ENCODE data around the gene MAGEA8.
A peak's percentile ranks its signal among the peaks of the same experiment; 100 is the strongest.
"Not testable (repeated sequence)": the region's sequence is repeated elsewhere in the genome, so short reads cannot be mapped to it uniquely, and the experiment has no call there.

The MAGEA8 gene, protein sequence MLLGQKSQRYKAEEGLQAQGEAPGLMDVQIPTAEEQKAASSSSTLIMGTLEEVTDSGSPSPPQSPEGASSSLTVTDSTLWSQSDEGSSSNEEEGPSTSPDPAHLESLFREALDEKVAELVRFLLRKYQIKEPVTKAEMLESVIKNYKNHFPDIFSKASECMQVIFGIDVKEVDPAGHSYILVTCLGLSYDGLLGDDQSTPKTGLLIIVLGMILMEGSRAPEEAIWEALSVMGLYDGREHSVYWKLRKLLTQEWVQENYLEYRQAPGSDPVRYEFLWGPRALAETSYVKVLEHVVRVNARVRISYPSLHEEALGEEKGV

GRCh38 chrX:149881081-149881711 is at the start of gene MAGEA8:
Gene MAGEA8, plus strand, starts transcription at chrX:149881183. Its CDS starts 3,090 bp downstream, at chrX:149884273.
- DNase-seq = no peak

DNA sequence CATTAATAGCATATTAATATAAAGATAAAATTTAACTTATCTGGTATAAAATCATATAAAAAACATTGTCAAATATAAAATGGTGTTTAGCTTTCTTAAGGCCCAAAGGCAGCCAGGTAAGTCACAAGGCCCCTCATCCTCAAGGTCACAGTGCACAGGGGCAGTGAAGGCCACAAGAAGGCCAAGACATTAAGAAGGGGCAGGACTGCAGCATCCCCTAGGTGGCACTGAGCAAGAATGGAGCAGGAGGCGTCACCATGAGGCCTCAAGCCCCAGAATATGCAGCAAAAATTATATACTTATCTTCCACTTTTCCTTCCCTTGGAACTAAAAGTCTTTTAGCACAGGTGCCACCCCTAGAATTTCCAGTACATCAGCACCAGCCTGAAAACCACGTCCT is 49.5 kb upstream of the MAGEA8 start:
- no peak for DNase-seq

- DNase-seq = not testable (repeated sequence)
Measured at GRCh38 chrX:149836728-149837127, 44.3 kb upstream of the MAGEA8 start.

DNA sequence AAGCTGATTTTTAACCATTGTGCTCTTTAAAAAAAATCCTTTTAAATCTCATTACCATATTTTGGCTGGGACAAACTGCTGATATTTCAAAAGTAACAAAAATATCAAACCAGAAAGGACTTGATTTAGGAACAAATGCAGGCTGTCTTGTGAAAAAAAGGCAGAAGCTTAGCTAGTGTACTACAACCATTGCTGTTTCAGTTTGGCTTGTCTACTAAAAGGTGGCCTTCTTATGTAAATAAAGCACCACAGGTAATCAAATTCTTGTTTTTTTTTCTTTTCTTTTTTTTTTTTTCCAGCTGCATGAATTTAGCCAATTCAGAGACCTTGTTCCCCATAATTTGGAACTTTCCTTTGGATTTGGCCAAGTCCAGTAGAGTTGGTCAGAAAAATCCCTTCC is 43.8 kb upstream of the MAGEA8 start:
- DNase-seq = no peak

GRCh38 chrX:149837639-149838038 is 43.3 kb upstream of the MAGEA8 start:
- no peak for DNase-seq

- no peak for DNase-seq
Measured at GRCh38 chrX:149841929-149842328, 39.1 kb upstream of the MAGEA8 start.

- DNase-seq = no peak
Measured at GRCh38 chrX:149845385-149845784, 35.6 kb upstream of the MAGEA8 start.

- no peak for DNase-seq
Measured at GRCh38 chrX:149846789-149847188, 34.2 kb upstream of the MAGEA8 start.

DNA sequence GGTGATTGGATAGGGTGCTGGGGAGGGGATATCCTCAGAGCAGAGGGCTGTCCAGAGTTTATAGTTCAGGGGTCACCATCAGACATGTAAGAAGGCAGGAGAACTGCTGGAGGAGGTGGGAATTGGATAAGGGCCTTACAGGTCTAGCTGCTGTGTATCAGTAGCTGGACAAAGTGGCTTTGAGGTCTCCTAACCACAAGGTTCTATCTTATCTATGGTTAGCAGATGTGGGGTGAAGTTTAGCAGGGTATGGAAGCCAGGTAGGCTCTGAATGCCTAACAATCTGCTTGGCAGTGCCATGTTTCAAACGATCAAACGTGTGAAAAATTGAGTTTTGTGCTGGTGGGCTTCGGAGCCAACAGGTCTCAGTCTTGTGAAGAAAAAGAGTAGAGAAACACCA is 32.1 kb upstream of the MAGEA8 start:
- no peak for DNase-seq

DNA sequence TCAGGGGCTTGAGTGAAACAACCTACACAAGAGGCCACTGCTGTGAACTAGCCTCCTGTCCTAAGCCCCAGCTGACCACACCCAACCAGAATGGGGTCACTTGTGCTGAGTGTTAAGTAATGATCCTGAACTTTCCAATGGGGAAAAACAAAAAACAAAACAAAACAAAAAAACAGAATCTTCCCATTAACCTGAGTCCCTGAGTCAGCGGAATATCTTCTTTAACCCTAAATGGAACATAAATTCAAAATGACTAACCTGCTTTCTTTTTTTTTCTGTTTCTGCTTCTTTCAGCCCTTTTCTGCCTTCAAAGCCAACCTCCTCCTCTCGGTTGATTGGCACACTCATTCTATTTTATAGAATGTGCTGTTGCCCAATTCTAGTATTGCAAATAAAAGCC is 31.2 kb upstream of the MAGEA8 start:
- DNase-seq = no peak

DNA sequence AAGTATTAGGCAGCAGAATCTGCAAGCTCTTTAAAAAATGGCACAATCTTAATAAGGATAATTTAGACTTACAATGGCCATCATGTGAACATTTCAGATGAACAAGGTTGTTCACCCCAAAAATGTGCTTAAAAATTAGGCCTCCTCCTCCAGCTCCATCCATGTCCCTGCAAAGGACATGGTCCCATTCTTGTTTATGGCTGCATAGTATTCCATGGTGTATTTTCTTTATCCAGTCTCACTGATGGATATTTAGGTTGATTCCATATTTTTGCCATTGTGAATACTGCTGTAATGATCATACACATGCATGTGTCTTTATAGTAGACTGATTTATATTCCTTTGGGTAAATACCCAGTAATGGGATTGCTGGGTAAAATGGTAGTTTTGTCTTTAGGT is 29.1 kb upstream of the MAGEA8 start:
- no peak for DNase-seq

GRCh38 chrX:149853925-149854324 is 27.1 kb upstream of the MAGEA8 start:
- DNase-seq = no peak

DNA sequence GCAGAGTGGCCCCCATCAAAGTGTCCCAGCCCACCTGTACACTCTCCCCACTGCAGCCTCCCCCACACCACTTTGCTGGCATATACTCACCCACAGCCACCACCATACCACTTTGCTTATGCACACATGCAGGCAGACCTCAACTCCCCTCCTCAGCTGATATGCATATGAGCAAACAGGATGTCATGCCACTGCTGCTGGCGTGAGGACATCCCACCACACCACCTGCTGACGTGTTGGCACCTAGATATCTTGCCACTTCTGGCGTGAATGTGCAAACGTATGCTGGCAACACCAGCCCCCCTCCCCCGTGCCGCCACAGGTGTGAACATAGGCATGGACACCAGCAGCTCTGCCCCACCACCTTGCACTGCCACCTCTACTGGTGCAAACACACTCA is 22.4 kb upstream of the MAGEA8 start:
- DNase-seq = no peak

DNA sequence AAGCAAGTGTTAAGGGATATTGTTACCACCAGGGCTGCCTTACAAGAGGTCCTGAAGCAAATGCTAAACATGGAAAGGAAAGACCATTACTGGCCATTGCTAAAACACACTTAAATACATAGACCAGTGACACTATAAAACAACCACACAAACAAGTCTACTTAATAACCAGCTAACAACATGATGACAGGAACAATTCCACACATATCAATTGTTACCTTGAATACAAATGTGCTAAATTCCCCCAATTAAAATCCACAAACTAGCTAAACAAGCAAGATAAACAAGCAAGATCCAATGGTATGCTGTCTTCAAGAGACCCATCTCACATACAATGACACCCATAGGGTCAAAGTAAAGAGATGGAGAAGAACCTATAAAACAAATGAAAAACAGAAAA is 20.5 kb upstream of the MAGEA8 start:
- no peak for DNase-seq

GRCh38 chrX:149865390-149865789 is 15.6 kb upstream of the MAGEA8 start:
- DNase-seq = no peak

GRCh38 chrX:149867488-149867887 is 13.5 kb upstream of the MAGEA8 start:
- DNase-seq = no peak

DNA sequence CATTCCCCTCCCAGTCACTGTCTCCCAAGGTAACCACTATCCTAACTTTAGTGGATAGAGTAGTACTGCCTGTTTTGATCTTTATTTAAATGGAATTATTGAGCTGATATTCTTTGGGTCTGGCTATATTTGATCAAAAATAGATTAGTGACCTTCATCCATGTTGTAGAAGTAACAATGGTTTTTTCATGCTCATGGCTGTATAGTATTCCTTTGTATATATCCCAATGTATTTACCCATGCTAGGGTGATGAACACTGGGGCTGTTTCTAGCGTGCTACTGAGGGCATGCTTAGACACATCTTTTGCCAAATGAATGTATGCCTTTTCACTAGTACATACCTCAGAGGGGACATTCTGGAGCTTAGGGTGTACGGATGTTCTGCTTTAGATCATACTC is 10.1 kb upstream of the MAGEA8 start:
- DNase-seq = no peak

DNA sequence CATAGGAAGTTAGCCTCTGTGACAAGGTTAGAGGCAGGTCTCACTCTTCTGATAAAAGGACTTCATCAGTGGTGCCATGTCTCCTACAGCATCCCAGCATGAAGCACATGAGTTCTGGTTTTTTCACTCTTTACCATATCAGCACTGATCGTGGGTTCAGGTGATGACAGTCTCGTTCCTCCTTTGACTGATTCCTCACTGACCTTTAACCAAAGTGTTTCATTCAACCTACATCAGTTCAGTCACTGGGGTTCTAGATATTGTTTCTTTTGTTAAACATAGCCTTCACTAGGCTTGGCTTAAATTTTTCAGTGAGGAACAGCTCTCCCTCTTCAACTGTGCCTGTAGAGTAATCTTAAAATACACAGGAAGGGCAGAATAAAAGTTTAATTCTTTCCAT is 9.6 kb upstream of the MAGEA8 start:
- no peak for DNase-seq

GRCh38 chrX:149871940-149872339 is 9.0 kb upstream of the MAGEA8 start:
- peak; percentile 29 to 41 for DNase-seq

- DNase-seq = no peak
Measured at GRCh38 chrX:149877157-149877556, 3.8 kb upstream of the MAGEA8 start.

GRCh38 chrX:149877636-149878035 is 3.3 kb upstream of the MAGEA8 start:
- no peak for DNase-seq

- DNase-seq = not testable (repeated sequence)
Measured at GRCh38 chrX:149890828-149891227, 9.8 kb downstream of the MAGEA8 start.

- DNase-seq = no peak
Measured at GRCh38 chrX:149898554-149898953, 17.6 kb downstream of the MAGEA8 start.

DNA sequence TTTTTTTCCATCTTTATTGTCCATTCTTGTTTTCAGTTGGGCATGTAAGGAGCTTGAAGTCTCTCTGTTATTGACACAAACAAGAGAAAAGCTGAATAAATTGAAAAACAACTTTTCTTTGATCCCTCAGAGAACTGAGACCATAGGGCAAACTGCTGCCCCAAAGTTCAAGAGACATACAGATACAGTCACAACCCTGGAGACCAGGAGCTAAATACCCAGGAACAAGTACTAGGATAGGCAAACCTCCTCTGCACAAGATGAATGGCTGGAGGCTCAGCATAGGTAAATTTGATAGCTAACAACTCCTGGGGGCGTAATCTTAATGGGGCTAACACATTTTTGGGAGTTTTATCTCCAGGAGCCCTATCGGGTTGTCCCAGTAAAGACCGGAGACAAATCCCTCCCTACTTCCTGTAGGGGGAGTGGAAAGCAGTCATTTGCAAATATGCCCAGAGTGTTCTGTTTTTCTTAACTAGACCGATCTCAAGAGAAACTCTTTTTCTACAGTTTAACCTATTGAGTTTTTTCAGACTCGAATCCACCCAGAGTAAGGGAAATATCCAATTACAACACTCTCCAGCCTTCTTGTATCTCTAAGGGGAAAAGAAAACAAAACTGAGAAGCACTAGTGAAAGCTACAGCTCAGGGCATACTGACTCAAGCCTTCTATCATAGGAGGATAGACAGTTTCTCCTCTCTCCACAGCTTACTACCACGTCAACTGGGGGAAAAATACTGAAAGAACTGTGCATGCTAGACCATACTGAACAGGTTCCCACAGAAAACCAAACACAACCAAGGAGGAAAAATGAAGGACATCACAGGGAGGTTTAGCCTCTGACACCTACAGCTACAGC is 23.1 kb downstream of the MAGEA8 start:
- no peak for DNase-seq

All from activated CD4-positive, alpha-beta T cell treated with anti-CD3 and anti-CD28 coated beads, Interleukin-2, amount 50 U/mL, for 4 hours (primary cell).